B cell (primary cell): Measurements from ENCODE around the gene ZNF688. TPM values are rescaled to one million over a fixed set of nuclear protein-coding genes. Genes with fewer than 3 reads are reported as not detected.
A peak's percentile ranks its signal among the peaks of the same experiment; 100 is the strongest.

Experiments
- ATAC-seq: fragments of 200-7000 bp; cut with Tn5 transposase; one replicate; pipeline ENCODE4 v1.10.0; 2021; ENCODE audit warnings: low read depth, mild to moderate bottlenecking, moderate number of reproducible peaks, moderate library complexity
- CTCF ChIA-PET: fragments of 350-600 bp; sonication (Branson Sonifier 250); formaldehyde crosslinking; loops from one replicate; lab custom pipeline; 2021; ENCODE audit warnings: antibody characterized with exemption, inconsistent platforms; lab: Charles Lee
- POLR2A ChIA-PET: fragments of 350-600 bp; sonication (Branson Sonifier 250); formaldehyde crosslinking; loops from one replicate; lab custom pipeline; 2021; ENCODE audit warnings: antibody characterized with exemption; lab: Charles Lee
- DNase-seq: peaks from one replicate; pipeline ENCODE4 v3.0.0; 2013
- H2AFZ ChIP-seq: 2 replicates; pipeline ENCODE4 v1.6.1; 2012; ENCODE audit warnings: mild to moderate bottlenecking, low read depth, low read length; ENCODE audit not compliant: insufficient read depth, poor library complexity, severe bottlenecking
- H3K27ac ChIP-seq, 2 donors: 1 replicate in 1 of 2; 2 replicates in 1 of 2; pipeline ENCODE4 v1.5.1; 2012 to 2013; ENCODE audit warnings: low read length in 2 of 2, mild to moderate bottlenecking in 2 of 2, moderate library complexity in 1 of 2
- H3K27me3 ChIP-seq, 4 experiments: fragments of 200-600 bp in 1 of 4; sonication (generic) in 1 of 4; replicated peaks in 1 of 4; 1 replicate in 2 of 4; 2 replicates in 2 of 4; pipeline versions ENCODE4 v1.6.1 to v1.7.0; 2013 to 2016; ENCODE audit warnings: low read length in 3 of 4, mild to moderate bottlenecking in 2 of 4, mixed read lengths in 1 of 4, moderate library complexity in 1 of 4; ENCODE audit not compliant: insufficient read depth in 4 of 4, control insufficient read depth in 3 of 4; ENCODE audit errors: control extremely low read depth in 1 of 4
- H3K36me3 ChIP-seq, 2 experiments: replicated peaks in 1 of 2; 1 replicate in 1 of 2; 2 replicates in 1 of 2; pipeline versions ENCODE4 v1.6.1 to v1.7.1; 2013; ENCODE audit warnings: low read length in 1 of 2; ENCODE audit not compliant: insufficient read depth in 2 of 2, control insufficient read depth in 1 of 2; ENCODE audit errors: control extremely low read depth in 1 of 2, extremely low read depth in 1 of 2
- H3K4me1 ChIP-seq, 2 donors: fragments of 200-600 bp in 1 of 2; sonication (generic) in 1 of 2; 1 replicate in 1 of 2; 2 replicates in 1 of 2; pipeline versions ENCODE4 v1.5.1 to v1.6.1; 2013 to 2017; ENCODE audit warnings: low read length in 2 of 2; ENCODE audit not compliant: control insufficient read depth in 2 of 2, insufficient read depth in 2 of 2
- H3K4me2 ChIP-seq: replicated peaks from 2 replicates; pipeline ENCODE3; 2012; ENCODE audit warnings: mild to moderate bottlenecking, low read depth, low read length; ENCODE audit not compliant: poor library complexity, severe bottlenecking
- H3K4me3 ChIP-seq, 5 experiments: fragments of 200-600 bp in 1 of 5; sonication (generic) in 1 of 5; 1 replicate in 3 of 5; 2 replicates in 2 of 5; pipeline versions ENCODE4 v1.5.1 to v1.7.0; 2011 to 2016; ENCODE audit warnings: low read length in 4 of 5, mild to moderate bottlenecking in 4 of 5, low read depth in 2 of 5, control low read depth in 1 of 5, moderate library complexity in 1 of 5; ENCODE audit not compliant: insufficient read depth in 1 of 5; ENCODE audit errors: control extremely low read depth in 1 of 5, extremely low read depth in 1 of 5
- H3K79me2 ChIP-seq: fragments of 200-600 bp; sonication (generic); one replicate; pipeline ENCODE4 v1.6.0; 2016; ENCODE audit warnings: low read length; ENCODE audit not compliant: control insufficient read depth, insufficient read depth
- H3K9ac ChIP-seq: fragments of 200-600 bp; sonication (generic); 2 replicates; pipeline ENCODE4 v1.6.1; 2017; ENCODE audit warnings: mild to moderate bottlenecking, low read length, moderate library complexity
- H3K9me3 ChIP-seq, 3 donors: one replicate each; pipeline versions ENCODE4 v1.6.1 to v1.7.1; 2013; ENCODE audit warnings: low read length in 2 of 3; ENCODE audit not compliant: control insufficient read depth in 2 of 3, insufficient read depth in 1 of 3; ENCODE audit errors: control extremely low read depth in 1 of 3
- H4K20me1 ChIP-seq: 2 replicates; pipeline ENCODE4 v1.6.0; 2012; ENCODE audit warnings: mild to moderate bottlenecking, low read length; ENCODE audit not compliant: insufficient read depth, control insufficient read depth, poor library complexity, severe bottlenecking
- H3K27ac Mint-ChIP-seq: one replicate; pipeline ENCODE4 v1.8.0; 2021; ENCODE audit warnings: mixed read lengths
- H3K27me3 Mint-ChIP-seq: one replicate; pipeline ENCODE4 v1.8.0; 2021; ENCODE audit warnings: mixed read lengths
- H3K4me1 Mint-ChIP-seq: one replicate; pipeline ENCODE4 v1.8.0; 2021; ENCODE audit warnings: mixed read lengths
- H3K4me3 Mint-ChIP-seq: one replicate; pipeline ENCODE4 v1.8.0; 2021; ENCODE audit warnings: mixed read lengths
- H3K9me3 Mint-ChIP-seq: one replicate; pipeline ENCODE4 v1.8.0; 2022; ENCODE audit warnings: mixed read lengths; ENCODE audit not compliant: insufficient read depth
- CTCF ChIP-seq: fragments of 200-600 bp; IDR thresholded peaks from one replicate; pipeline ENCODE4 v1.8.0; 2022; ENCODE audit warnings: antibody characterized with exemption, mild to moderate bottlenecking
- EZH2 ChIP-seq: IDR thresholded peaks from 2 replicates; pipeline ENCODE4 v1.6.1; 2012; ENCODE audit warnings: borderline replicate concordance, low read depth, mild to moderate bottlenecking, moderate library complexity, low read length; ENCODE audit not compliant: insufficient read depth, poor library complexity, severe bottlenecking
- WGBS: methylation state at CpG from one replicate; pipeline ENCODE4 v1.1.5; 2013; ENCODE audit warnings: missing lambda C conversion rate; ENCODE audit not compliant: insufficient coverage; 5-methylcytosine and 5-hydroxymethylcytosine counted together
- intact Hi-C: fragments of 100-400 bp; cut with micrococcal nuclease; formaldehyde crosslinking; loops from one replicate; pipeline ENCODE4 v1.10.0; 2022
- polyA plus RNA-seq: library from polyadenylated mRNA; depleted of rRNA; stranded (reverse); fragments of >200 nt; gene quantifications from 2 replicates; pipeline ENCODE4 v1.2.3, GENCODE V29; 2012
- total RNA-seq, 2 donors: library from RNA; stranded (reverse); fragments of 120-200 nt in 1 of 2; gene quantifications; 1 replicate in 1 of 2; 2 replicates in 1 of 2; pipeline versions ENCODE4 v1.2.3 to v1.2.4, GENCODE V29; 2013 to 2022

Gene ZNF688
- total and polyA plus RNA-seq, 2 donors (not counting 1 experiment from before 2014, with no cell fraction given) = 20.6 to 23.1 TPM

GRCh38 chr16:30521873-30522641 lies 49.5 kb downstream of the ZNF688 start:
- H4K20me1 ChIP-seq = no peaks in the 10 kb centered on the region
- CTCF ChIA-PET = interaction anchor here (0.6 to 1.7 kb wide), 2 partner anchors 72 to 379 kb away, joined by 4 to 6 read pairs; no protein-coding TSS in a partner anchor

More at GRCh38 chr16:30521873-30522641, 49.5 kb downstream of the ZNF688 start:
- Histone ChIP-seq H2AFZ (no peak overlapping the region), H3K27me3 (no peaks in the 10 kb centered on the region), H3K9ac (no peak overlapping the region), H3K4me2 (no peak overlapping the region), H3K9me3 (no peaks in the 10 kb centered on the region), H3K4me1 (peaks cover 0 to 10% of the 10 kb centered on the region in 2 donors), H3K79me2 (no peaks in the 10 kb centered on the region), H3K27ac (no peak overlapping the region), H3K4me3 (no peak overlapping the region), H3K36me3 (peaks cover 0 to 34% of the 10 kb centered on the region in 2 experiments)
- H3K9me3 Mint-ChIP-seq = no peaks in the 10 kb centered on the region
- ATAC-seq (no peak), DNase-seq (no peak)
- peak overlapping the region; percentile 5 for H3K27ac Mint-ChIP-seq
- H3K27me3 Mint-ChIP-seq = no peaks in the 10 kb centered on the region
- intact Hi-C loops = no loop called here
- TF ChIP-seq CTCF (no peak), EZH2 (no peak)
- POLR2A ChIA-PET = interaction anchor here (0.6 kb wide), 2 partner anchors 15 to 55 kb away, joined by 4 to 9 read pairs; no protein-coding TSS in a partner anchor
- peaks cover 3% of the 10 kb centered on the region for H3K4me1 Mint-ChIP-seq
- WGBS = 94% methylated on average over 8 of the region's 11 CpGs
- H3K4me3 Mint-ChIP-seq = no peak overlapping the region
